Hepatocyte (in vitro differentiated cells): ENCODE measurements around the gene DPCD. TPM values are rescaled to one million over a fixed set of nuclear protein-coding genes. Genes with fewer than 3 reads are reported as not detected.

Source experiments
- DNase-seq: peaks from one replicate; pipeline ENCODE4 v3.0.0-alpha.2; 2016; ENCODE audit warnings: low spot score
- H2AFZ ChIP-seq: fragments of 200-600 bp; sonication (generic); 2 replicates; pipeline ENCODE4 v1.6.0; 2016; ENCODE audit warnings: antibody characterized with exemption, mild to moderate bottlenecking
- H3K27ac ChIP-seq: fragments of 200-600 bp; sonication (generic); 2 replicates; pipeline ENCODE4 v1.5.1; 2016; ENCODE audit warnings: mild to moderate bottlenecking
- H3K27me3 ChIP-seq: fragments of 200-600 bp; sonication (generic); 2 replicates; pipeline ENCODE4 v1.6.1; 2016
- H3K36me3 ChIP-seq: fragments of 200-600 bp; sonication (generic); replicated peaks from 2 replicates; pipeline ENCODE4 v1.5.1; 2016; ENCODE audit warnings: low read depth; ENCODE audit not compliant: insufficient read depth
- H3K4me1 ChIP-seq: fragments of 200-600 bp; sonication (generic); 2 replicates; pipeline ENCODE4 v1.5.1; 2016; ENCODE audit warnings: mild to moderate bottlenecking, moderate library complexity; ENCODE audit not compliant: insufficient read depth
- H3K4me2 ChIP-seq: fragments of 200-600 bp; sonication (generic); 2 replicates; pipeline ENCODE4 v1.6.0; 2016
- H3K4me3 ChIP-seq: fragments of 200-600 bp; sonication (generic); 2 replicates; pipeline ENCODE4 v1.5.1; 2016; ENCODE audit warnings: mild to moderate bottlenecking
- H3K79me2 ChIP-seq: fragments of 200-600 bp; sonication (generic); 2 replicates; pipeline ENCODE4 v1.6.0; 2017; ENCODE audit warnings: mild to moderate bottlenecking
- H3K9me2 ChIP-seq: fragments of 200-600 bp; sonication (generic); replicated peaks from 2 replicates; pipeline ENCODE4 v1.6.0; 2017; ENCODE audit warnings: mild to moderate bottlenecking; ENCODE audit not compliant: insufficient read depth
- H3K9me3 ChIP-seq: fragments of 200-600 bp; sonication (generic); 2 replicates; pipeline ENCODE4 v1.5.1; 2016; ENCODE audit warnings: low read depth, mild to moderate bottlenecking
- H4K20me1 ChIP-seq: fragments of 200-600 bp; sonication (generic); 2 replicates; pipeline ENCODE4 v1.6.0; 2016; ENCODE audit warnings: mild to moderate bottlenecking; ENCODE audit not compliant: insufficient read depth, poor library complexity, severe bottlenecking
- CTCF ChIP-seq: fragments of 200-600 bp; sonication (generic); IDR thresholded peaks from 2 replicates; pipeline ENCODE4 v1.5.1; 2016; ENCODE audit warnings: antibody characterized with exemption, mild to moderate bottlenecking; ENCODE audit not compliant: poor library complexity
- EZH2 ChIP-seq: fragments of 200-600 bp; sonication (generic); IDR thresholded peaks from 2 replicates; pipeline ENCODE4 v1.6.1; 2016; ENCODE audit warnings: antibody characterized with exemption, mild to moderate bottlenecking, borderline replicate concordance
- EZH2phosphoT487 ChIP-seq: fragments of 200-600 bp; sonication (generic); IDR thresholded peaks from one replicate; pipeline ENCODE4 v1.6.1; 2018; ENCODE audit warnings: antibody characterized with exemption, mild to moderate bottlenecking, low read depth, moderate library complexity; ENCODE audit not compliant: unreplicated experiment, severe bottlenecking
- WGBS: methylation state at CpG from one replicate; pipeline ENCODE4 v1.1.6; 2016; ENCODE audit warnings: low lambda C conversion rate; ENCODE audit errors: missing lambda C conversion rate; 5-methylcytosine and 5-hydroxymethylcytosine counted together
- polyA plus RNA-seq: library from polyadenylated mRNA; unstranded; fragments of >200 nt; fragmentation: Nextera tagmentation; extraction: Ambion mirVana; gene quantifications from 2 replicates; pipeline ENCODE4 v1.2.1, GENCODE V29; 2016
- total RNA-seq: library from RNA; depleted of rRNA; stranded (reverse); fragments of >200 nt; gene quantifications from 2 replicates; pipeline ENCODE4 v1.2.3, GENCODE V29; 2014

DPCD gene
- total and polyA plus RNA-seq, 2 experiments from 2014 or later = 24.8 to 26.5 TPM

DNA sequence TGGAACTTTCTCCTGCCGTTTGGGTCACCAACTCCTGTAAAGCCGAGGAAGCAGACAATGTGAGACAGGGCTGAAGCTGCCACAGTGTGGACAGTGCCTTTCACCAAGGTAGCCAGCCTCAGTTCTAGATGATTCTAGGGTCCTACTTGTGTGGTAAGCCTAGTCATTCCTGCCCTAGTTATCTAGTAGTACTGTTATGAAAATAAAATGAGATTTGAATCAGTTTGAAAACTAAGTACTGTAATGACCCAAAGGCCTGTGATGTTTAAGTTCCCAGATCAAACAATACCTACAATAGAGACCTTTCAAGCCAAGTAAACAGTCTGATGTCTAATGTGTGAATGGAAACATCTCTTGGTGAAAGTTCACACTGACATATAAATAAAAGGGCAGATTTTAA, 37.2 kb upstream of the DPCD start:
- H3K4me3 ChIP-seq = no peak overlapping the region
- H3K27me3 ChIP-seq = no peaks in the 10 kb centered on the region
- H3K9me3 ChIP-seq = no peaks in the 10 kb centered on the region
- WGBS = 85% methylated on average over 2 of the region's 2 CpGs
- no peak overlapping the region for H3K27ac ChIP-seq
- no peak overlapping the region for H2AFZ ChIP-seq
- TF ChIP-seq CTCF (no peak), EZH2 (no peak), EZH2phosphoT487 (no peak)
- no peaks in the 10 kb centered on the region for H3K79me2 ChIP-seq
- H4K20me1 ChIP-seq = no peaks in the 10 kb centered on the region
- H3K4me1 ChIP-seq = no peaks in the 10 kb centered on the region
- no peak overlapping the region for H3K4me2 ChIP-seq
- no peaks in the 10 kb centered on the region for H3K9me2 ChIP-seq
- no peaks in the 10 kb centered on the region for H3K36me3 ChIP-seq
- DNase-seq = no peak

GRCh38 chr10:101552442-101552841, 35.7 kb upstream of the DPCD start:
- H3K4me3 ChIP-seq = no peak overlapping the region
- no peak overlapping the region for H2AFZ ChIP-seq
- no peak overlapping the region for H3K4me2 ChIP-seq
- 98% methylated on average over 3 of the region's 3 CpGs for WGBS
- H4K20me1 ChIP-seq = no peaks in the 10 kb centered on the region
- no peak overlapping the region for H3K27ac ChIP-seq
- H3K27me3 ChIP-seq = no peaks in the 10 kb centered on the region
- no peak for DNase-seq
- no peaks in the 10 kb centered on the region for H3K9me2 ChIP-seq
- H3K4me1 ChIP-seq = no peaks in the 10 kb centered on the region
- H3K9me3 ChIP-seq = no peaks in the 10 kb centered on the region
- H3K79me2 ChIP-seq = no peaks in the 10 kb centered on the region
- TF ChIP-seq EZH2phosphoT487 = no peak
- no peak for TF ChIP-seq CTCF
- no peak for TF ChIP-seq EZH2
- H3K36me3 ChIP-seq = no peaks in the 10 kb centered on the region

DNA sequence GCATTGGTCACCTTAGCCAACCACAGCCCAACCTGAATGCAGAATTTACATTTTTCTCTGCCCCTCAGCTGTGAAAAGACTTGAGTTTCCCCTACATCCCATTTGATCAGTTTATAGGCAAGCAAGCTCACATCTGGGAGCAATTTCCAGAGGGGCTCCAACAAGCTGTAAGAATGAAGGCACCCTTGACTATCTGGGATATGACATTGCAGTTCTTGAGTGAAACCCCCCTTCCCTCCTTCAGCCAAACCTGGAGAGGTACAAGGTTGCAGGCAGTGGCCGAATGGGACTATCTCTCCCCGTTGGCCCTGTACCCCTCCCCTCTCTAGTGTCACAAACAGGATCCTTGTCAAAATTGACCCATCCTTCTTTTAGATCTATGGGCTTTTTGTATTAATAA, 30.6 kb upstream of the DPCD start:
- Histone ChIP-seq H3K9me2 (no peaks in the 10 kb centered on the region), H3K27ac (no peak overlapping the region), H4K20me1 (no peaks in the 10 kb centered on the region), H3K9me3 (no peaks in the 10 kb centered on the region), H3K4me2 (no peak overlapping the region), H3K27me3 (no peaks in the 10 kb centered on the region), H3K79me2 (no peaks in the 10 kb centered on the region), H2AFZ (no peak overlapping the region), H3K4me1 (no peaks in the 10 kb centered on the region), H3K4me3 (no peak overlapping the region), H3K36me3 (no peaks in the 10 kb centered on the region)
- 78% methylated on average over 2 of the region's 2 CpGs for WGBS
- TF ChIP-seq CTCF (no peak), EZH2 (no peak), EZH2phosphoT487 (no peak)
- DNase-seq = no peak

DNA sequence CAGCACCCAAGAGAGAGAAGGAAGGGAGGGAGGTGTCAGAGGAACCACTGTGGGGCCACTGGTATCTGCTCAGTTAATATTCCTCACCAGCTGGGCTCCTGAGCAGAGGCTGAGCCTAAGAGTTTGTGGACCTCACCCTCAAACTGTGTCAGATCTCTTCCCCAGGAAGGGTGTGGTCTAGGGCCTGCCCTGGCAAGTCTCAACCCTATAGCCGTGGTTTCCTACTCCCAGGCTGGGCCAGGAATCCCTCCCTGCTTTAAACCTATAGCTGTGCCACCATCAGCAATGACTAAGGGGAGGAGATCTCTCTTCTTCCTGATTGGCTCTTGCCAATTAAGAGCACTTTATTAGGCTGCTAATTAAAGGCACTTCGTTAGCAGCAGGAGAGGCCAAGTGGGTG, 29.9 kb upstream of the DPCD start:
- TF ChIP-seq EZH2 (no peak), CTCF (no peak), EZH2phosphoT487 (no peak)
- no peaks in the 10 kb centered on the region for H3K79me2 ChIP-seq
- H3K36me3 ChIP-seq = no peaks in the 10 kb centered on the region
- H3K9me3 ChIP-seq = no peaks in the 10 kb centered on the region
- no peaks in the 10 kb centered on the region for H3K4me1 ChIP-seq
- H3K27ac ChIP-seq = no peak overlapping the region
- no peak overlapping the region for H2AFZ ChIP-seq
- H4K20me1 ChIP-seq = no peaks in the 10 kb centered on the region
- no peak overlapping the region for H3K4me2 ChIP-seq
- no peak for DNase-seq
- H3K9me2 ChIP-seq = no peaks in the 10 kb centered on the region
- no peak overlapping the region for H3K4me3 ChIP-seq
- 86% methylated on average over 2 of the region's 2 CpGs for WGBS
- no peaks in the 10 kb centered on the region for H3K27me3 ChIP-seq
